Stimulated activated CD8-positive, alpha-beta memory T cell treated with anti-CD3 and anti-CD28 coated beads, Interleukin-4, amount 100 ng/mL, for 4 hours (primary cell): ENCODE results near the gene GRM3.
"Not testable (repeated sequence)": the region's sequence is repeated elsewhere in the genome, so short reads cannot be mapped to it uniquely, and the experiment has no call there.

Source experiments
- DNase-seq, 2 donors: peaks; one replicate each; pipeline ENCODE4 v3.0.0-alpha.2; 2020; ENCODE audit warnings: low read depth in 2 of 2, low spot score in 1 of 2

Gene GRM3

GRCh38 chr7:86643561-86644281 is at the start of gene GRM3:
TSS of gene GRM3 (plus strand) at chr7:86643909. CDS start at chr7:86765146, 121,237 bp downstream.
- no peak for DNase-seq

GRCh38 chr7:86598311-86598710 is 45.4 kb upstream of the GRM3 start:
- no peak for DNase-seq

- no peak for DNase-seq
These were observed 45.0 kb upstream of the GRM3 start for GRCh38 chr7:86598721-86599120.

- no peak for DNase-seq
These were observed 43.0 kb upstream of the GRM3 start for GRCh38 chr7:86600506-86601290.

GRCh38 chr7:86615711-86616110 is 28.0 kb upstream of the GRM3 start:
- DNase-seq = not testable (repeated sequence)

GRCh38 chr7:86644282-86645224 is 844 bp downstream of the GRM3 start:
- no peak for DNase-seq

- DNase-seq = no peak
These were observed 1.5 kb downstream of the GRM3 start for GRCh38 chr7:86645225-86645608.

- no peak for DNase-seq
These were observed 2.1 kb downstream of the GRM3 start for GRCh38 chr7:86645676-86646276.

GRCh38 chr7:86647385-86648094 is 3.8 kb downstream of the GRM3 start:
- no peak for DNase-seq

- no peak for DNase-seq
These were observed 4.5 kb downstream of the GRM3 start for GRCh38 chr7:86648169-86648568.

- no peak for DNase-seq
These were observed 10.4 kb downstream of the GRM3 start for GRCh38 chr7:86653919-86654659.

GRCh38 chr7:86657948-86658347 is 14.2 kb downstream of the GRM3 start:
- DNase-seq = no peak

GRCh38 chr7:86660950-86661462 is 17.3 kb downstream of the GRM3 start:
- DNase-seq = no peak

GRCh38 chr7:86664486-86664885 is 20.8 kb downstream of the GRM3 start:
- no peak for DNase-seq

GRCh38 chr7:86664991-86665390 is 21.3 kb downstream of the GRM3 start:
- no peak for DNase-seq

- DNase-seq = no peak
These were observed 22.0 kb downstream of the GRM3 start for GRCh38 chr7:86665669-86666068.

- DNase-seq = no peak
These were observed 24.0 kb downstream of the GRM3 start for GRCh38 chr7:86667732-86668131.

GRCh38 chr7:86668315-86668714 is 24.6 kb downstream of the GRM3 start:
- DNase-seq = no peak

GRCh38 chr7:86687831-86688230 is 44.1 kb downstream of the GRM3 start:
- DNase-seq = no peak
